Measurements from ENCODE around the gene CEMP1. TPM values are rescaled to one million over a fixed set of nuclear protein-coding genes. Genes with fewer than 3 reads are reported as not detected.

CEMP1 gene
- total RNA-seq, 1 experiment from 2014 or later: not detected

DNA sequence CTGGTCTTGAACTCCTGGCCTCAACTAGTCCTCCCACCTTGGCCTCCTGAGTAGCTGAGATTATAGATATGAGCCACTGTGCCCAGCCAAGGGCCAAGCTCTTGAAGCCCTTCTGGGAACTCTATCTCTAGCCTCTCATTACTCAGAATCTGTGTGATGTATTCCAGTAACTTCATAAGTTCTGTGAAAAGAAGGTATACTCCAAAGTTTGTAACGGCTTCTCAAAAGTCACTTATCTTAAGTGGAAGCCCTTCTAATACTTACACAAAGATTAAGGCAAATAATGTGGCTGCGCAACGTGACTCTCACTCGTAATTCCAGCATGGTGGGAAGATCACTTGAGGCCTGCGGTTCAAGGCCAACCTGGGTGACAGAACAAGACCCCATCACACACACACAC, 36.6 kb downstream of the CEMP1 start:
- Mint-ChIP-seq H3K27me3 (ENCODE audit: low read depth) (no peaks in the 10 kb centered on the region), H3K9me3 (no peaks in the 10 kb centered on the region), H3K36me3 (ENCODE audit: insufficient read depth in 1 of 3, low read depth in 3 of 3) (peaks cover 0 to 18% (median 4%) of the 10 kb centered on the region in 3 experiments; a peak in 4 of 7 replicates), H3K4me3 (no peak overlapping the region), H3K4me1 (no peaks in the 10 kb centered on the region), H3K27ac (no peak overlapping the region)
- TF ChIP-seq, protein P1, sequence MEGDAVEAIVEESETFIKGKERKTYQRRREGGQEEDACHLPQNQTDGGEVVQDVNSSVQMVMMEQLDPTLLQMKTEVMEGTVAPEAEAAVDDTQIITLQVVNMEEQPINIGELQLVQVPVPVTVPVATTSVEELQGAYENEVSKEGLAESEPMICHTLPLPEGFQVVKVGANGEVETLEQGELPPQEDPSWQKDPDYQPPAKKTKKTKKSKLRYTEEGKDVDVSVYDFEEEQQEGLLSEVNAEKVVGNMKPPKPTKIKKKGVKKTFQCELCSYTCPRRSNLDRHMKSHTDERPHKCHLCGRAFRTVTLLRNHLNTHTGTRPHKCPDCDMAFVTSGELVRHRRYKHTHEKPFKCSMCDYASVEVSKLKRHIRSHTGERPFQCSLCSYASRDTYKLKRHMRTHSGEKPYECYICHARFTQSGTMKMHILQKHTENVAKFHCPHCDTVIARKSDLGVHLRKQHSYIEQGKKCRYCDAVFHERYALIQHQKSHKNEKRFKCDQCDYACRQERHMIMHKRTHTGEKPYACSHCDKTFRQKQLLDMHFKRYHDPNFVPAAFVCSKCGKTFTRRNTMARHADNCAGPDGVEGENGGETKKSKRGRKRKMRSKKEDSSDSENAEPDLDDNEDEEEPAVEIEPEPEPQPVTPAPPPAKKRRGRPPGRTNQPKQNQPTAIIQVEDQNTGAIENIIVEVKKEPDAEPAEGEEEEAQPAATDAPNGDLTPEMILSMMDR (conservative IDR thresholded peaks at IDR 0.05): no peak
- Histone ChIP-seq H3K9ac (ENCODE audit: extremely low read depth, insufficient read length, low read length) (no peak overlapping the region), H3K23me2 (ENCODE audit: insufficient read length, low read depth, low read length, poor library complexity, severe bottlenecking) (no peaks in the 10 kb centered on the region), H4K20me1 (ENCODE audit: control insufficient read depth, insufficient read depth, insufficient read length) (no peaks in the 10 kb centered on the region), H3K14ac (ENCODE audit: insufficient read depth, low read length) (no peak overlapping the region), H3K4me1 (ENCODE audit: insufficient read depth, low read length) (no peaks in the 10 kb centered on the region), H2BK12ac (ENCODE audit: insufficient read length, low read depth, low read length) (no peak overlapping the region), H3K18ac (ENCODE audit: insufficient read length, low read depth, low read length) (no peak overlapping the region), H4K8ac (replicated peaks; ENCODE audit: insufficient read length, low read depth, low read length) (no peak overlapping the region), H4K5ac (ENCODE audit: insufficient read length, low read depth, low read length) (no peak overlapping the region), H3K56ac (ENCODE audit: insufficient read length, low read depth, low read length) (no peak overlapping the region), H3K23ac (ENCODE audit: insufficient read length, low read depth, low read length) (no peak overlapping the region), H3K4me2 (ENCODE audit: insufficient read depth, insufficient read length, low read length) (no peak overlapping the region), H2AK5ac (ENCODE audit: insufficient read length, low read length) (no peak overlapping the region), H2BK5ac (ENCODE audit: insufficient read length, low read length) (no peak overlapping the region), H3T11ph (ENCODE audit: low read length) (no peak overlapping the region), H3K79me2 (ENCODE audit: insufficient read depth, low read length) (no peaks in the 10 kb centered on the region), H3K4ac (ENCODE audit: low read depth, low read length) (no peak overlapping the region), H3K79me1 (ENCODE audit: insufficient read depth, low read depth, low read length, poor library complexity, severe bottlenecking) (no peaks in the 10 kb centered on the region), H2BK20ac (ENCODE audit: low read depth, low read length, poor library complexity, severe bottlenecking) (no peak overlapping the region), H4K91ac (ENCODE audit: insufficient read length, low read depth, low read length) (no peak overlapping the region), H2BK120ac (ENCODE audit: low read depth, low read length, poor library complexity, severe bottlenecking) (no peak overlapping the region), H3K27ac (ENCODE audit: insufficient read length, low read depth, low read length) (no peak overlapping the region), H2BK15ac (ENCODE audit: low read depth, low read length) (no peak overlapping the region), H3K27me3 (ENCODE audit: insufficient read depth, low read length) (no peaks in the 10 kb centered on the region), H3K9me3 (ENCODE audit: control insufficient read depth, low read depth, low read length) (no peaks in the 10 kb centered on the region), H2AFZ (ENCODE audit: low read length) (no peak overlapping the region)
- DNase-seq: no peak
- no CpG with 5 or more reads among the region's 5 CpGs for WGBS (ENCODE audit: extremely low coverage, insufficient read length, low lambda C conversion rate)
